ENCODE measurements around the gene TGOLN2. TPM values are rescaled to one million over a fixed set of nuclear protein-coding genes. Genes with fewer than 3 reads are reported as not detected.

TGOLN2 gene
- total RNA-seq, 1 donor from 2014 or later, result 96.5 TPM

- DNase-seq (ENCODE audit: low spot score), result no peak
- peaks cover 20% of the 10 kb centered on the region for H3K4me1 Mint-ChIP-seq (ENCODE audit: low read depth)
- no peaks in the 10 kb centered on the region for H3K27me3 Mint-ChIP-seq (ENCODE audit: low read depth)
- no peak overlapping the region for H3K27ac Mint-ChIP-seq
- no peaks in the 10 kb centered on the region for H3K9me3 Mint-ChIP-seq
- H3K36me3 Mint-ChIP-seq (ENCODE audit: low read depth), result peaks cover 56% of the 10 kb centered on the region
- H3K4me3 Mint-ChIP-seq (ENCODE audit: low read depth), result no peak overlapping the region
- intact Hi-C loops (cut with micrococcal nuclease), result no loop called here
Measured at GRCh38 chr2:85314884-85315242, 12.9 kb downstream of the TGOLN2 start.

- Mint-ChIP-seq H3K36me3 (ENCODE audit: low read depth) (peaks cover 43% of the 10 kb centered on the region), H3K27ac (no peak overlapping the region), H3K4me3 (ENCODE audit: low read depth) (no peak overlapping the region), H3K27me3 (ENCODE audit: low read depth) (no peaks in the 10 kb centered on the region), H3K4me1 (ENCODE audit: low read depth) (peaks cover 14% of the 10 kb centered on the region), H3K9me3 (no peaks in the 10 kb centered on the region)
- no peak for DNase-seq (ENCODE audit: low spot score)
- intact Hi-C loops (cut with micrococcal nuclease), result no loop called here
Measured at GRCh38 chr2:85312404-85312803, 15.4 kb downstream of the TGOLN2 start.

GRCh38 chr2:85310330-85310729 is 17.5 kb downstream of the TGOLN2 start:
- intact Hi-C loops (cut with micrococcal nuclease), result no loop called here
- Mint-ChIP-seq H3K27me3 (ENCODE audit: low read depth) (no peaks in the 10 kb centered on the region), H3K9me3 (no peaks in the 10 kb centered on the region), H3K27ac (no peak overlapping the region), H3K36me3 (ENCODE audit: low read depth) (peaks cover 29% of the 10 kb centered on the region), H3K4me3 (ENCODE audit: low read depth) (no peak overlapping the region), H3K4me1 (ENCODE audit: low read depth) (peaks cover 17% of the 10 kb centered on the region)
- DNase-seq (ENCODE audit: low spot score), result no peak

GRCh38 chr2:85309699-85310321 is 18.0 kb downstream of the TGOLN2 start:
- intact Hi-C loops (cut with micrococcal nuclease), result no loop called here
- no peak for DNase-seq (ENCODE audit: low spot score)
- Mint-ChIP-seq H3K27me3 (ENCODE audit: low read depth) (no peaks in the 10 kb centered on the region), H3K4me3 (ENCODE audit: low read depth) (peak overlapping the region; percentile 47), H3K36me3 (ENCODE audit: low read depth) (peaks cover 24% of the 10 kb centered on the region), H3K9me3 (no peaks in the 10 kb centered on the region), H3K4me1 (ENCODE audit: low read depth) (peaks cover 17% of the 10 kb centered on the region), H3K27ac (peak overlapping the region; percentile 45)

GRCh38 chr2:85308896-85309555 is 18.8 kb downstream of the TGOLN2 start:
- Mint-ChIP-seq H3K9me3 (no peaks in the 10 kb centered on the region), H3K27ac (no peak overlapping the region), H3K4me1 (ENCODE audit: low read depth) (peaks cover 17% of the 10 kb centered on the region), H3K36me3 (ENCODE audit: low read depth) (peaks cover 19% of the 10 kb centered on the region), H3K27me3 (ENCODE audit: low read depth) (no peaks in the 10 kb centered on the region), H3K4me3 (ENCODE audit: low read depth) (no peak overlapping the region)
- no peak for DNase-seq (ENCODE audit: low spot score)
- intact Hi-C loops (cut with micrococcal nuclease), result no loop called here

- intact Hi-C loops (cut with micrococcal nuclease), result no loop called here
- H3K27me3 Mint-ChIP-seq (ENCODE audit: low read depth), result no peaks in the 10 kb centered on the region
- no peak overlapping the region for H3K27ac Mint-ChIP-seq
- no peak overlapping the region for H3K4me3 Mint-ChIP-seq (ENCODE audit: low read depth)
- H3K36me3 Mint-ChIP-seq (ENCODE audit: low read depth), result peaks cover 11% of the 10 kb centered on the region
- no peaks in the 10 kb centered on the region for H3K9me3 Mint-ChIP-seq
- peaks cover 17% of the 10 kb centered on the region for H3K4me1 Mint-ChIP-seq (ENCODE audit: low read depth)
- DNase-seq (ENCODE audit: low spot score), result no peak
Measured at GRCh38 chr2:85308201-85308600, 19.6 kb downstream of the TGOLN2 start.

GRCh38 chr2:85307527-85307897 is 20.3 kb downstream of the TGOLN2 start:
- no peaks in the 10 kb centered on the region for H3K9me3 Mint-ChIP-seq
- no peak overlapping the region for H3K27ac Mint-ChIP-seq
- peaks cover 17% of the 10 kb centered on the region for H3K4me1 Mint-ChIP-seq (ENCODE audit: low read depth)
- H3K27me3 Mint-ChIP-seq (ENCODE audit: low read depth), result no peaks in the 10 kb centered on the region
- H3K36me3 Mint-ChIP-seq (ENCODE audit: low read depth), result peaks cover 11% of the 10 kb centered on the region
- H3K4me3 Mint-ChIP-seq (ENCODE audit: low read depth), result peak overlapping the region; percentile 9
- intact Hi-C loops (cut with micrococcal nuclease), result no loop called here
- DNase-seq (ENCODE audit: low spot score), result no peak

GRCh38 chr2:85303780-85304531 is 23.8 kb downstream of the TGOLN2 start:
- intact Hi-C loops (cut with micrococcal nuclease), result no loop called here
- DNase-seq (ENCODE audit: low spot score), result no peak

GRCh38 chr2:85302121-85302520 is 25.7 kb downstream of the TGOLN2 start:
- intact Hi-C loops (cut with micrococcal nuclease), result no loop called here
- Mint-ChIP-seq H3K4me1 (ENCODE audit: low read depth) (peaks cover 5% of the 10 kb centered on the region), H3K4me3 (ENCODE audit: low read depth) (no peak overlapping the region), H3K27ac (no peak overlapping the region), H3K9me3 (no peaks in the 10 kb centered on the region), H3K27me3 (ENCODE audit: low read depth) (peaks cover 7% of the 10 kb centered on the region), H3K36me3 (ENCODE audit: low read depth) (no peaks in the 10 kb centered on the region)
- no peak for DNase-seq (ENCODE audit: low spot score)

More at GRCh38 chr2:85303780-85304531, 23.8 kb downstream of the TGOLN2 start:
- H3K4me3 Mint-ChIP-seq (ENCODE audit: low read depth), result no peak overlapping the region
- no peaks in the 10 kb centered on the region for H3K36me3 Mint-ChIP-seq (ENCODE audit: low read depth)
- peaks cover 4% of the 10 kb centered on the region for H3K4me1 Mint-ChIP-seq (ENCODE audit: low read depth)
- H3K27me3 Mint-ChIP-seq (ENCODE audit: low read depth), result peaks cover 5% of the 10 kb centered on the region
- no peaks in the 10 kb centered on the region for H3K9me3 Mint-ChIP-seq
- H3K27ac Mint-ChIP-seq, result no peak overlapping the region

GRCh38 chr2:85291425-85292023 is 36.3 kb downstream of the TGOLN2 start:
- H3K9me3 Mint-ChIP-seq, result no peaks in the 10 kb centered on the region
- H3K27ac Mint-ChIP-seq, result peak overlapping the region; percentile 9
- no peak for DNase-seq (ENCODE audit: low spot score)
- no peaks in the 10 kb centered on the region for H3K27me3 Mint-ChIP-seq (ENCODE audit: low read depth)
- H3K36me3 Mint-ChIP-seq (ENCODE audit: low read depth), result no peaks in the 10 kb centered on the region
- peaks cover 17% of the 10 kb centered on the region for H3K4me1 Mint-ChIP-seq (ENCODE audit: low read depth)
- H3K4me3 Mint-ChIP-seq (ENCODE audit: low read depth), result no peak overlapping the region
- intact Hi-C loops (cut with micrococcal nuclease), result loop anchor here (10.0 kb wide), 1 partner anchor 107 kb away; no protein-coding TSS in a partner anchor

- Mint-ChIP-seq H3K4me3 (ENCODE audit: low read depth) (no peak overlapping the region), H3K4me1 (ENCODE audit: low read depth) (peaks cover 22% of the 10 kb centered on the region), H3K9me3 (no peaks in the 10 kb centered on the region), H3K36me3 (ENCODE audit: low read depth) (no peaks in the 10 kb centered on the region), H3K27me3 (ENCODE audit: low read depth) (no peaks in the 10 kb centered on the region), H3K27ac (no peak overlapping the region)
- no peak for DNase-seq (ENCODE audit: low spot score)
- intact Hi-C loops (cut with micrococcal nuclease), result loop anchor here (5.0 kb wide), 2 partner anchors 156 to 221 kb away; partner anchors contain the start of gene TCF7L1
Measured at GRCh38 chr2:85288244-85288725, 39.5 kb downstream of the TGOLN2 start.

GRCh38 chr2:85287721-85288120 is 40.1 kb downstream of the TGOLN2 start:
- H3K4me1 Mint-ChIP-seq (ENCODE audit: low read depth), result peaks cover 22% of the 10 kb centered on the region
- no peaks in the 10 kb centered on the region for H3K9me3 Mint-ChIP-seq
- H3K27ac Mint-ChIP-seq, result no peak overlapping the region
- no peak for DNase-seq (ENCODE audit: low spot score)
- H3K27me3 Mint-ChIP-seq (ENCODE audit: low read depth), result no peaks in the 10 kb centered on the region
- intact Hi-C loops (cut with micrococcal nuclease), result loop anchor here (5.0 kb wide), 2 partner anchors 155 to 220 kb away; partner anchors contain the start of gene TCF7L1
- no peak overlapping the region for H3K4me3 Mint-ChIP-seq (ENCODE audit: low read depth)
- no peaks in the 10 kb centered on the region for H3K36me3 Mint-ChIP-seq (ENCODE audit: low read depth)
